Epithelial cell of proximal tubule (primary cell): ENCODE results near the gene CORO7. TPM values are rescaled to one million over a fixed set of nuclear protein-coding genes. Genes with fewer than 3 reads are reported as not detected.
"Not testable (repeated sequence)": the region's sequence is repeated elsewhere in the genome, so short reads cannot be mapped to it uniquely, and the experiment has no call there.

Experiments used
- DNase-seq: peaks from one replicate; pipeline ENCODE4 v3.0.0-alpha.2; 2011; ENCODE audit warnings: low read depth
- H3K4me3 ChIP-seq: 2 replicates; pipeline ENCODE4 v1.5.1; 2011; ENCODE audit warnings: low read depth, mild to moderate bottlenecking, low read length
- CTCF ChIP-seq: conservative IDR thresholded peaks from 2 replicates; pipeline ENCODE4 v1.5.1; 2012; ENCODE audit warnings: low read depth, mild to moderate bottlenecking, low read length
- total RNA-seq: library from RNA; depleted of rRNA; stranded (reverse); fragments of >200 nt; gene quantifications from 2 replicates; pipeline ENCODE4 v1.2.3, GENCODE V29; 2015

Gene CORO7
- total RNA-seq, 1 donor from 2014 or later = 101 TPM

- H3K4me3 ChIP-seq = peak overlapping the region; percentile 71
- no peak for TF ChIP-seq CTCF
- no peak for DNase-seq
Measured at GRCh38 chr16:4350365-4350786, 66.0 kb downstream of the CORO7 start.

- TF ChIP-seq CTCF = no peak
- no peak overlapping the region for H3K4me3 ChIP-seq
- DNase-seq = no peak
Measured at GRCh38 chr16:4349332-4349731, 67.1 kb downstream of the CORO7 start.

GRCh38 chr16:4347765-4348509 is 68.5 kb downstream of the CORO7 start:
- DNase-seq = no peak
- TF ChIP-seq CTCF = no peak
- no peak overlapping the region for H3K4me3 ChIP-seq

- TF ChIP-seq CTCF = no peak
- no peak for DNase-seq
- H3K4me3 ChIP-seq = no peak overlapping the region
Measured at GRCh38 chr16:4347010-4347409, 69.4 kb downstream of the CORO7 start.

GRCh38 chr16:4345836-4346781 is 70.3 kb downstream of the CORO7 start:
- TF ChIP-seq CTCF = no peak
- no peak for DNase-seq
- H3K4me3 ChIP-seq = no peak overlapping the region

GRCh38 chr16:4344983-4345835 is 71.2 kb downstream of the CORO7 start:
- H3K4me3 ChIP-seq = no peak overlapping the region
- DNase-seq = no peak
- no peak for TF ChIP-seq CTCF

- H3K4me3 ChIP-seq, DNase-seq: not testable (repeated sequence)
Measured at GRCh38 chr16:4344300-4344982, 72.0 kb downstream of the CORO7 start.
